Common myeloid progenitor, CD34-positive (primary cell): ENCODE results near the gene UNC119B.

Experiments
- CTCF ChIA-PET: fragments of 350-600 bp; sonication (Branson Sonifier 250); formaldehyde crosslinking; loops from one replicate; lab custom pipeline; 2021; ENCODE audit warnings: antibody characterized with exemption; lab: Charles Lee
- POLR2A ChIA-PET: fragments of 350-600 bp; sonication (Branson Sonifier 250); formaldehyde crosslinking; loops from one replicate; lab custom pipeline; 2021; ENCODE audit warnings: antibody characterized with exemption; lab: Charles Lee
- DNase-seq, 3 donors: peaks; one replicate each; pipeline versions ENCODE4 v3.0.0 to v3.0.0-alpha.2; 2013
- H3K27ac ChIP-seq, 2 experiments: 1 replicate in 1 of 2; 2 replicates in 1 of 2; pipeline ENCODE4 v1.7.0; 2013; ENCODE audit warnings: inconsistent platforms in 2 of 2, low read length in 2 of 2, mild to moderate bottlenecking in 2 of 2, low read depth in 1 of 2, moderate library complexity in 1 of 2; ENCODE audit not compliant: severe bottlenecking in 2 of 2, insufficient read depth in 1 of 2, poor library complexity in 1 of 2
- H3K27me3 ChIP-seq, 5 experiments: replicated peaks in 2 of 5; 1 replicate in 3 of 5; 2 replicates in 2 of 5; pipeline versions ENCODE4 v1.6.1 to v1.7.0; 2013; ENCODE audit warnings: low read length in 4 of 5, mild to moderate bottlenecking in 2 of 5, moderate library complexity in 2 of 5, inconsistent platforms in 1 of 5; ENCODE audit not compliant: insufficient read depth in 5 of 5, control insufficient read depth in 4 of 5
- H3K36me3 ChIP-seq, 4 experiments: 1 replicate in 2 of 4; 2 replicates in 2 of 4; pipeline versions ENCODE4 v1.6.1 to v1.7.0; 2013; ENCODE audit warnings: low read length in 3 of 4, control low read depth in 1 of 4, mild to moderate bottlenecking in 1 of 4; ENCODE audit not compliant: control insufficient read depth in 4 of 4, insufficient read depth in 4 of 4
- H3K4me1 ChIP-seq, 4 experiments: 1 replicate in 3 of 4; 2 replicates in 1 of 4; pipeline versions ENCODE4 v1.6.1 to v1.7.1; 2013; ENCODE audit warnings: low read length in 3 of 4, mild to moderate bottlenecking in 3 of 4, control low read depth in 1 of 4, inconsistent platforms in 1 of 4, moderate library complexity in 1 of 4; ENCODE audit not compliant: control insufficient read depth in 4 of 4, insufficient read depth in 4 of 4; ENCODE audit errors: control extremely low read depth in 1 of 4
- H3K4me3 ChIP-seq, 7 experiments: 1 replicate in 4 of 7; 2 replicates in 3 of 7; pipeline versions ENCODE4 v1.5.1 to v1.7.0; 2013; ENCODE audit warnings: mild to moderate bottlenecking in 7 of 7, low read length in 6 of 7, moderate library complexity in 6 of 7, inconsistent platforms in 2 of 7, low read depth in 2 of 7, control low read depth in 1 of 7; ENCODE audit not compliant: insufficient read depth in 4 of 7, control insufficient read depth in 1 of 7; ENCODE audit errors: extremely low read depth in 1 of 7
- H3K9me3 ChIP-seq, 5 experiments: 1 replicate in 4 of 5; 2 replicates in 1 of 5; pipeline versions ENCODE4 v1.6.1 to v1.7.1; 2013; ENCODE audit warnings: low read length in 4 of 5, mild to moderate bottlenecking in 2 of 5, inconsistent platforms in 1 of 5, low read depth in 1 of 5, moderate library complexity in 1 of 5; ENCODE audit not compliant: control insufficient read depth in 4 of 5, insufficient read depth in 2 of 5; ENCODE audit errors: control extremely low read depth in 1 of 5
- WGBS: methylation state at CpG from one replicate; pipeline ENCODE4 v1.1.5; 2013; ENCODE audit not compliant: insufficient coverage; 5-methylcytosine and 5-hydroxymethylcytosine counted together

Gene UNC119B

DNA sequence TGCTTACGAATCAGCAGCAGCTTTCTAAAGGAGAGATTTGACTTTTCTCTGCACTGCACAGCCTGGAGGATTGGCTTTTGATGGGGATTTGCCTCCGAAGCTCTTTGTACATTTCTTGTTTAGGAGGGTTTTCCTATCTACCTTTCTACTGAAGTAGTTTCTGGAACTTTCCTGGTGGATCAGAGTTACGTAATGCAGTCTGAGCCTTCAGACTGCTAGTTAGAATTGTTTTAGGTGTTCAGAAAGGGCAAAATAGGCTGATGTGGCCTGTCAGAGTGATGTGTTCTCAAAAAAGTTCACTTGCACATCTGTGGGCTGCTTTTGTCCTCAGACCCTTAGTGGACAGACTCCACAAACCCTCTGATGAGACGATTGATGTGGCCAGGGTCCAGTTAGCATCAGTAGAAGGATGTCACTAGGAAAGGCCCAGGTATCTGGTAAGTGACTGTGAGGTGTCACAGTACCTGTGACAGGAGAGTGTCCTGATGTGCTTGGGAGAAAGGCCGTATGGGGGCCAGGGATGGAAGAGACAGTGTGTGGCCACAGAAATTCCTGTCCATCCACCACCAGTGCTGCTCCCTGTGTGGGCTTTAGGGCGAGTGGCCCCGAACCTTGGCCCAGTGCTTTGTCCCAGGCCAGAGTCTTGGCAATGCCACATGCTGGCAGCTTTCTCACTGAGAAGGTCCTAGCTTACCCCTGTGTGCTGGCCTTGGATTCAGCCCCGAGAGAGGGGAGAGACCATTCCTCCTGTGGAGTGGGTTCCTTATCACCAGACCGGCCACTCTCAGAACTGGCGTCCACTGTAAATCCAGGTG lies 10.9 kb downstream of the UNC119B start:
- peaks cover 35 to 75% (median 61%) of the 10 kb centered on the region in 4 experiments for H3K4me1 ChIP-seq
- ChIA-PET CTCF (interaction anchor here (0.6 to 10.2 kb wide), 11 partner anchors 9 to 251 kb away, joined by 3 to 82 read pairs (median 4); partner anchors contain the start of gene UNC119B), POLR2A (interaction anchor here (0.6 to 1.4 kb wide), 2 partner anchors 34 to 113 kb away, joined by 3 to 4 read pairs; partner anchors contain the start of gene MLEC)
- DNase-seq = no peak
- WGBS = 98% methylated on average over 8 of the region's 10 CpGs
- no peaks in the 10 kb centered on the region for H3K27me3 ChIP-seq
- peak overlapping the region in 1 of 7 experiments; percentile 14 for H3K4me3 ChIP-seq
- peaks cover 8 to 63% (median 25%) of the 10 kb centered on the region in 4 experiments for H3K36me3 ChIP-seq
- H3K9me3 ChIP-seq = no peaks in the 10 kb centered on the region
- H3K27ac ChIP-seq = peak overlapping the region in 1 of 2 experiments; percentile 47

DNA sequence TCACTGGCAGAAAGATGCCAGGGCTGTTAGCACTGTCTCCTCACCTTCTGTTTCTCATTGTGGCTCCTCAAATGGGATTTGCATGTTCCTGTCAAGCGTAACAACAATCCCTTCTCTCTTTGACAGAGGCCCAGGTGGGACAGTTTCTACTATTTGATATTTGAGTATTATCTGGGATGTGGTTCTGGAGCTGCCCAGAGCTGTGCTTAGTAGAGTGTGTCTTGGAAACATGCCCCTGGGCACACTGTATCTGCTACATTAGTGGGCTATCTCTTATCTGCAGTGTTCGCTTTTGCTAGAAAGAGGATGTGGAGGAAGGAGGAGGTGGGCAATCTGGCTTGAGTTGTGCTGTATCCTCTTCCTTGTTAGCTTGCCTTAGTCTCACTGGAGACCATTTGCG lies 11.6 kb downstream of the UNC119B start:
- peak overlapping the region in 1 of 7 experiments; percentile 52 for H3K4me3 ChIP-seq
- peaks cover 36 to 81% (median 64%) of the 10 kb centered on the region in 4 experiments for H3K4me1 ChIP-seq
- H3K27me3 ChIP-seq = no peaks in the 10 kb centered on the region
- CTCF ChIA-PET = interaction anchor here (0.6 to 10.2 kb wide), 5 partner anchors 9 to 422 kb away, joined by 3 to 82 read pairs (median 4); partner anchors contain the start of gene UNC119B
- no peaks in the 10 kb centered on the region for H3K9me3 ChIP-seq
- 0% methylated on average over 1 of the region's 3 CpGs for WGBS
- H3K27ac ChIP-seq = peak overlapping the region in 1 of 2 experiments; percentile 8
- POLR2A ChIA-PET = interaction anchor here (0.6 to 0.8 kb wide), 2 partner anchors 34 to 112 kb away, joined by 3 to 4 read pairs; no protein-coding TSS in a partner anchor
- peaks cover 3 to 56% (median 18%) of the 10 kb centered on the region in 4 experiments for H3K36me3 ChIP-seq
- DNase-seq = peak; percentile 52 to 77 (median 68)

DNA sequence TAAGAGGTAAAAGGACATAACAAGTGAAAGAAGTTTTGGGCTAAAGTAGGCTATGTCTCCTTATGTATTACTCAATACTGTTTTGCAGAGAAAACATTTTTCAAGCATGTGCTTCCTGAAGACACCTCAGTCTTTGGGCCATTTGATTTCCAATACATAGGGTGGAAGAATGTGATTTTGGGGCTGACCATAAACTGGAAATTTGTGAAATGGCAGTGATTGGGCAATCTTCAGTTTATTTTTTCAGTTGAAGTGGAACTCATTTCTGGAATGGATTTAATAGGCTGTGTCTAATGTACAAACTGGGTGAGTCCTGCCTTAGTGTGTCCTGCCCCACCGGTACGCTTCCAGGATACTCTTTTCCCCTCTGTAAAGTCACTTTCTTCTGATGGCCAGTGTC lies 12.5 kb downstream of the UNC119B start:
- POLR2A ChIA-PET = no interaction called here
- CTCF ChIA-PET = interaction anchor here (1.1 to 10.2 kb wide), 3 partner anchors 12 to 76 kb away, joined by 4 to 82 read pairs (median 18); partner anchors contain the start of gene UNC119B

DNA sequence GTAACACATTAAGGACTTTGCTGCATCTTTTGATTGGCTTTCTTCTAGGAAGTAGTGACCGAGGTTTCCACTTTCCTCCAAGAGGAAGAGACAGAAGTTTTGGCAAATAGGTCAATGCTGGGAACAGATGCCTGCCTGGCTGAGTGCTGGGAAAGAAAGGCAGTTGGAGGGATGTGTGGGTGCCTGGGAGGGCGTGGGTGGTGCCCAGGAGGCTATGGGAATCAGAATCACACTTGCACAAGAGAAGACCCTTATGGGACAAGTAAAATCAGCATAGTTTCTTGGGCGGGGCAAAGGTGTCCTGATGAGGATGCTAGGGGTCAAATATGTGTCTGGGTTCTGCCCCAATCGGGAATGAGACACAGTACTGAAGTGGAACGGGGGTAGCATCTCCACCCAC lies 14.5 kb downstream of the UNC119B start:
- peak overlapping the region in 2 of 7 experiments; percentile 78 to 85 for H3K4me3 ChIP-seq
- 84% methylated on average over 5 of the region's 5 CpGs for WGBS
- H3K4me1 ChIP-seq = peaks cover 26 to 63% (median 49%) of the 10 kb centered on the region in 4 experiments
- DNase-seq = no peak
- ChIA-PET POLR2A (interaction anchor here (0.6 kb wide), 1 partner anchor 23 kb away, joined by 4 read pairs; no protein-coding TSS in a partner anchor), CTCF (interaction anchor here (0.6 to 1.1 kb wide), 2 partner anchors 15 to 99 kb away, joined by 3 read pairs; no protein-coding TSS in a partner anchor)
- H3K27me3 ChIP-seq = no peaks in the 10 kb centered on the region
- no peak overlapping the region for H3K27ac ChIP-seq
- H3K9me3 ChIP-seq = no peaks in the 10 kb centered on the region
- peaks cover 8 to 43% (median 18%) of the 10 kb centered on the region in 4 experiments for H3K36me3 ChIP-seq

More for the DNA sequence above, 12.5 kb downstream of the UNC119B start:
- H3K27ac ChIP-seq = no peak overlapping the region
- H3K4me3 ChIP-seq = peak overlapping the region in 1 of 7 experiments; percentile 52
- 100% methylated on average over 1 of the region's 2 CpGs for WGBS
- H3K4me1 ChIP-seq = peaks cover 36 to 81% (median 64%) of the 10 kb centered on the region in 4 experiments
- no peaks in the 10 kb centered on the region for H3K9me3 ChIP-seq
- DNase-seq = no peak
- H3K36me3 ChIP-seq = peaks cover 7 to 58% (median 18%) of the 10 kb centered on the region in 4 experiments
- no peaks in the 10 kb centered on the region for H3K27me3 ChIP-seq

DNA sequence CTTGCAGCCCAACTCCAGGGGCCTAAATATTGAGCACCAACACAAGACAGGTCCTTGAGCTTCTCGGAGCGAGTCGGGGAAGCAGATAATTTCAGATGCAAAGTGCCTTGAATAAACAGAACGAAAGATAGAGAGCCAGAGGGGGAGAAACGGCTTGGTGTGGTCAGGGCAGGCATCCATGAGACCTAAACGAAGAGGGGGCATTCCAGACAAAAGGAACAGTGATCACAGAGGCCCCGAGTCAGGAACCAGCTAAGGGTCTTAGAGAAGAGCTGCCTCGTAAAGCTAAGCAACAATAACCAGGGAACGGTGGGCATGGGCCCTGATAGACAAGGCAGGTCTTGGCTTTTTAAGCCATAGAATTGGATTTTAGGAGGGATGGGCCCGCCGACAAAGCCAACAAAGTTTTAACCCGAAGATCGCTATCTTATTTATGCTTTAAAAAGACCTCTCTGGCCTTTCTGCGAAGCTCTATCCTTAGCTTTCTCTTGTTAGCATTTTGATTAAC lies 14.9 kb downstream of the UNC119B start:
- WGBS = 46% methylated on average over 13 of the region's 14 CpGs
- peak overlapping the region in 6 of 7 experiments; percentile 63 to 85 (median 74) for H3K4me3 ChIP-seq
- CTCF ChIA-PET = interaction anchor here (0.6 to 1.1 kb wide), 2 partner anchors 16 to 99 kb away, joined by 3 read pairs; no protein-coding TSS in a partner anchor
- H3K27ac ChIP-seq = no peak overlapping the region
- POLR2A ChIA-PET = interaction anchor here (0.5 to 0.6 kb wide), 2 partner anchors 23 to 105 kb away, joined by 3 to 4 read pairs; no protein-coding TSS in a partner anchor
- DNase-seq = no peak
- peaks cover 8 to 40% (median 21%) of the 10 kb centered on the region in 4 experiments for H3K36me3 ChIP-seq
- H3K27me3 ChIP-seq = no peaks in the 10 kb centered on the region
- H3K4me1 ChIP-seq = peaks cover 22 to 58% (median 45%) of the 10 kb centered on the region in 4 experiments
- H3K9me3 ChIP-seq = no peaks in the 10 kb centered on the region

DNA sequence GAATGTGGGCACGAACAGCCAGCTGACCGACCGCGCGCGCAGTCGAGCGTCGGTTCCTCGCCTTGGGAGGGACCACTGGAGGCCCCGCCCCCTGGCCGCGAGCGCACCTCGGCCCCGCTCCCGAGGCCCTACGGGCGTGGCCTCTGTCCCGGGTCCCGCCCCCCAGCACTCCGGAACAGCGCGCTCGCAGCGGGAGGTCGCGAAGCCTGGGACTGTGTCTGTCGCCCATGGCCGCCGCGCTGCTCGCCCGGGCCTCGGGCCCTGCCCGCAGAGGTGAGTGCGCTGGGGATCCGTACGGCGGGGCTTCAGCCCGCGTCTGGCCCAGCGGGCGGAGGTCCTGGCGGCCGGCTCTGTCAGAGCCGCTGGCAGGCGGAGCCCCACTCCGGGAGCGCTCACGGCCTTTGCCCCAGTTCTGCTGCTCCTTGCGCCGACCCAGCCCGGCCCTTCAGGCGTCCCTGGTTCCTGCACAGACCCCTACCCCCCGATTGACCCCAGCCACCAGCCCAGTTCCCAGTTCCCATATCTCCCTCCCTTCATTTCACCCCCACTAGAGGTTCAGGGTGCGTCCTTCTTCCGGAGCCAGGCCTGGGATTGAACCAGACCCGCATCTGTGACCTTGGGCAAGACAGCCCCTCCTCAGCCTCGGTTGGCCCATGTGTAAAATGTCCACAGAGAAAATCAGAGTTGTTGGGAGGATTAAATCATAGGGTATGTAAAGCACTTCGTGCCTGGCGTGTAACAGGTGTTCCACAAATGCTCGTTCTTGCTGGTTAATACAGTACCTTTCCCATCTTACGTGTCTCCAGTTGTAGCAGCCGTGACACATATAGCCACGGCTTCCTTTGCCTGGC lies 15.6 kb downstream of the UNC119B start, which contains the start of gene ACADS:
Gene ACADS, plus strand, starts transcription at position 168 of the 851 bp plus-strand sequence. Its CDS starts 60 bp downstream, at position 228.
- POLR2A ChIA-PET = interaction anchor here (0.5 kb wide), 1 partner anchor 106 kb away, joined by 3 read pairs; no protein-coding TSS in a partner anchor
- Histone ChIP-seq H3K4me3 (peak within 1 kb of the TSS; percentile 63 to 85 (median 71)), H3K27me3 (no peaks in the 10 kb centered on the region), H3K27ac (peak within 1 kb of the TSS; percentile 15 to 75), H3K4me1 (peaks cover 19 to 51% (median 38%) of the 10 kb centered on the region in 4 experiments), H3K9me3 (no peaks in the 10 kb centered on the region), H3K36me3 (peaks cover 8 to 39% (median 27%) of the 10 kb centered on the region in 4 experiments)
- peak; percentile 75 to 86 (median 85) for DNase-seq
- CTCF ChIA-PET = interaction anchor here (1.1 kb wide), 1 partner anchor 16 kb away, joined by 3 read pairs; no protein-coding TSS in a partner anchor
- WGBS = 5% methylated on average over 59 of the region's 66 CpGs
